ENCODE results near the gene MCRS1. TPM values are rescaled to one million over a fixed set of nuclear protein-coding genes. Genes with fewer than 3 reads are reported as not detected.

MCRS1 gene
- total and polyA plus RNA-seq, 10 of the 15 experiments (the other 5 are each of a cell fraction or from before 2014, with no cell fraction given): 34.3 to 82.8 (median 57.6) TPM

DNA sequence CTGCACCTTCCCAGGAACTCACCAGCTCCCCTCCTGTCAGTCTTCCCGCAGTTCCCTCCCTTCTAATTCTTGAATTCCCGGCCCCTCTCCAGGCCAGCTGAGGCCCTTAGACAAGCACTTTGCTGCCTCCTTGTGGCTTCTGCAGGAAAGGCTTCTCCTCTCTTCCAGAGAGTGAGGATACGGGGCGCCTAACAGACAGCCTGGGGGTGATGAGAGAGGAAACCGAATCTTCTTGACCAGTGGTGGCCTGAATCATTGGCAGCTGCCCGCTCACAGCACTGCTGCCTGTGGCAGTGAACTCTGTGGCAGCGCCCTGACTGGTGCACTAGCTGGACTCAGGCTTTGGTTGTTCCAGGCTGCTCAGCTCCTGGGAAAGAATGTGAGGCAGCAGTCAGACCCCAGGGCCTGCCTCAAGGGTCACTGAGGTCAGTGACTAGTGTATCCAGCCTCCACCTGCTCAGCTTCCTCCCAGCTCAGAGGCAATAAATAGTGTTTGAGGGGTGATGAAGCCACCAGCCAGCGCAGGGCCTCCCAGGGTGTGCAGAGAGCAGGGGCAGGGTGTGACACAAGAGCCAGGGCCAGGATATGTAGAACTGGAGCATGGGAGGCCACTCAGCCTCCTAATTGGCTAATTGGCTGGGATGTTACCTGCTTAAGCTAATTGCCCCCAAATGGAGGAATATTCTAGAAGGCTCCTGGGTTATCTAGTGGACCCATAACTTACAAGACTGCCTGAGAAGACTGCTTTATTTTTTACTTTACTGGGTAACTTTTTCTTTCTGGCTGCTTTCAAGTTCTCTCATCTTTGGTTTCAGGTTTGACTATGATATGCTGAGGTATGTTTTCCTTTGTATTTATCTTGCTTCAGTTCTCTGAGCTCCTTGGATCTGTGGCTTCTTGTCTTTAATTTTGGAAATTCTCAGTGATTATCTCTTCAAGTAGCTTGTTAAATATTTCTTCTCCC is 12.9 kb upstream of the MCRS1 start (continued):
- TF ChIP-seq SIX5 (IDR thresholded peaks at IDR 0.05; ENCODE audit: low read depth, low read length, severe bottlenecking) (no peak), RBBP5 (conservative IDR thresholded peaks at IDR 0.05) (no peak), CTCF (IDR thresholded peaks at IDR 0.05 in 2 of 3, conservative IDR thresholded peaks at IDR 0.05 in 1 of 3; ENCODE audit: control insufficient read depth in 2 of 3, extremely low read depth in 1 of 3, insufficient read depth in 1 of 3, low read depth in 3 of 3, low read length in 3 of 3) (peak; percentile 89 to 92 (median 90)), SMC3 (IDR thresholded peaks at IDR 0.05; ENCODE audit: borderline replicate concordance, low read length) (peak; percentile 71), YY1 (IDR thresholded peaks at IDR 0.05; ENCODE audit: low read depth, low read length) (peak; percentile 33; the same call in 1 of the 2 replicates), HSF1 (IDR thresholded peaks at IDR 0.05; ENCODE audit: low read depth, low read length) (peak; percentile 92), LARP7 (IDR thresholded peaks at IDR 0.05) (no peak)

Measured in GM12878 (cell line).